ENCODE results near the gene ZNF891.

Gene ZNF891

GRCh38 chr12:133058203-133059113 is 71.6 kb downstream of the ZNF891 start:
- no peak for DNase-seq

- no peak for DNase-seq
These were observed 72.6 kb downstream of the ZNF891 start for GRCh38 chr12:133057446-133057845.

All from activated naive CD4-positive, alpha-beta T cell treated with anti-CD3 and anti-CD28 coated beads, Interleukin-2, amount 50 U/mL, for 16 hours (primary cell).